Endodermal cell (in vitro differentiated cells): ENCODE data around the gene GFM1. TPM values are rescaled to one million over a fixed set of nuclear protein-coding genes. Genes with fewer than 3 reads are reported as not detected.

Source experiments
- DNase-seq: peaks from one replicate; pipeline ENCODE4 v3.0.0-alpha.2; 2017
- H3K27ac ChIP-seq: 2 replicates; pipeline ENCODE4 v1.5.1; 2013; ENCODE audit warnings: mild to moderate bottlenecking, low read depth, low read length, moderate library complexity
- H3K27me3 ChIP-seq: 2 replicates; pipeline ENCODE4 v1.6.1; 2013; ENCODE audit warnings: mild to moderate bottlenecking, low read length, moderate library complexity; ENCODE audit not compliant: insufficient read depth, control insufficient read depth, poor library complexity, severe bottlenecking
- H3K36me3 ChIP-seq: 2 replicates; pipeline ENCODE4 v1.7.0; 2013; ENCODE audit warnings: mild to moderate bottlenecking, low read length, moderate library complexity; ENCODE audit not compliant: control insufficient read depth, insufficient read depth
- H3K4me1 ChIP-seq: one replicate; pipeline ENCODE4 v1.7.0; 2013; ENCODE audit warnings: low read length; ENCODE audit not compliant: control insufficient read depth, insufficient read depth
- H3K4me3 ChIP-seq: 2 replicates; pipeline ENCODE4 v1.5.1; 2013; ENCODE audit warnings: mild to moderate bottlenecking, low read length, moderate library complexity
- H3K9ac ChIP-seq: 2 replicates; pipeline ENCODE4 v1.6.1; 2013; ENCODE audit warnings: mild to moderate bottlenecking, low read length, moderate library complexity; ENCODE audit not compliant: poor library complexity, severe bottlenecking; ENCODE audit errors: extremely low read depth
- H3K9me3 ChIP-seq: 2 replicates; pipeline ENCODE4 v1.6.1; 2013; ENCODE audit warnings: mild to moderate bottlenecking, low read length, moderate library complexity; ENCODE audit not compliant: control insufficient read depth
- H3K27ac Mint-ChIP-seq: 2 replicates; pipeline ENCODE4 v1.8.0; 2020; ENCODE audit warnings: mixed read lengths
- H3K27me3 Mint-ChIP-seq: 2 replicates; pipeline ENCODE4 v1.8.0; 2021; ENCODE audit warnings: mild to moderate bottlenecking, mixed read lengths; ENCODE audit not compliant: insufficient read depth
- H3K36me3 Mint-ChIP-seq: 2 replicates; pipeline ENCODE4 v1.8.0; 2020; ENCODE audit warnings: low read depth, mixed read lengths
- H3K4me1 Mint-ChIP-seq: 2 replicates; pipeline ENCODE4 v1.8.0; 2020; ENCODE audit warnings: mixed read lengths
- H3K4me3 Mint-ChIP-seq: 2 replicates; pipeline ENCODE4 v1.8.0; 2020; ENCODE audit warnings: mild to moderate bottlenecking, moderate library complexity, mixed read lengths
- H3K9me3 Mint-ChIP-seq: 2 replicates; pipeline ENCODE4 v1.8.0; 2020; ENCODE audit warnings: mild to moderate bottlenecking, mixed read lengths
- CTCF ChIP-seq: fragments of 200-600 bp; sonication (generic); conservative IDR thresholded peaks from 2 replicates; pipeline ENCODE4 v1.5.0; 2021; ENCODE audit warnings: antibody characterized with exemption, mild to moderate bottlenecking
- whole genome bisulfite sequencing, 2 experiments: methylation state at CpG; one replicate each; pipeline versions ENCODE4 v1.1.5 to v1.1.7; 2013; ENCODE audit warnings: missing lambda C conversion rate in 2 of 2, mixed read lengths in 1 of 2; ENCODE audit not compliant: insufficient coverage in 1 of 2, insufficient read length in 1 of 2; 5-methylcytosine and 5-hydroxymethylcytosine counted together
- total RNA-seq, 2 donors: library from RNA; stranded (reverse); fragmentation: NEBNext Ultra II Directional in 1 of 2; extraction: Animal tissue kit (Norgen Biotek cat#: 25700) in 1 of 2; gene quantifications; 2 replicates in 1 of 2; 3 replicates in 1 of 2; pipeline ENCODE4 v1.2.1, GENCODE V29; 2021

The GFM1 gene
- total RNA-seq, 2 donors from 2014 or later: 29.4 to 37.4 TPM

GRCh38 chr3:158731486-158731885 lies 87.2 kb downstream of the GFM1 start:
- peaks cover 35% of the 10 kb centered on the region for H3K27me3 ChIP-seq
- Mint-ChIP-seq H3K9me3 (peaks cover 7% of the 10 kb centered on the region), H3K27ac (no peak overlapping the region), H3K4me3 (peak overlapping the region; percentile 53), H3K27me3 (peaks cover 35% of the 10 kb centered on the region), H3K4me1 (peaks cover 4% of the 10 kb centered on the region), H3K36me3 (peaks cover 11% of the 10 kb centered on the region)
- no peaks in the 10 kb centered on the region for H3K36me3 ChIP-seq
- DNase-seq: peak; percentile 52
- no peak overlapping the region for H3K27ac ChIP-seq
- no peak for TF ChIP-seq CTCF
- no peaks in the 10 kb centered on the region for H3K4me1 ChIP-seq
- peak overlapping the region; percentile 72 for H3K4me3 ChIP-seq
- H3K9ac ChIP-seq: no peak overlapping the region
- WGBS, 2 experiments: 84 to 95% methylated on average over 10 to 14 of the region's 14 CpGs
- H3K9me3 ChIP-seq: peaks cover 6% of the 10 kb centered on the region

DNA sequence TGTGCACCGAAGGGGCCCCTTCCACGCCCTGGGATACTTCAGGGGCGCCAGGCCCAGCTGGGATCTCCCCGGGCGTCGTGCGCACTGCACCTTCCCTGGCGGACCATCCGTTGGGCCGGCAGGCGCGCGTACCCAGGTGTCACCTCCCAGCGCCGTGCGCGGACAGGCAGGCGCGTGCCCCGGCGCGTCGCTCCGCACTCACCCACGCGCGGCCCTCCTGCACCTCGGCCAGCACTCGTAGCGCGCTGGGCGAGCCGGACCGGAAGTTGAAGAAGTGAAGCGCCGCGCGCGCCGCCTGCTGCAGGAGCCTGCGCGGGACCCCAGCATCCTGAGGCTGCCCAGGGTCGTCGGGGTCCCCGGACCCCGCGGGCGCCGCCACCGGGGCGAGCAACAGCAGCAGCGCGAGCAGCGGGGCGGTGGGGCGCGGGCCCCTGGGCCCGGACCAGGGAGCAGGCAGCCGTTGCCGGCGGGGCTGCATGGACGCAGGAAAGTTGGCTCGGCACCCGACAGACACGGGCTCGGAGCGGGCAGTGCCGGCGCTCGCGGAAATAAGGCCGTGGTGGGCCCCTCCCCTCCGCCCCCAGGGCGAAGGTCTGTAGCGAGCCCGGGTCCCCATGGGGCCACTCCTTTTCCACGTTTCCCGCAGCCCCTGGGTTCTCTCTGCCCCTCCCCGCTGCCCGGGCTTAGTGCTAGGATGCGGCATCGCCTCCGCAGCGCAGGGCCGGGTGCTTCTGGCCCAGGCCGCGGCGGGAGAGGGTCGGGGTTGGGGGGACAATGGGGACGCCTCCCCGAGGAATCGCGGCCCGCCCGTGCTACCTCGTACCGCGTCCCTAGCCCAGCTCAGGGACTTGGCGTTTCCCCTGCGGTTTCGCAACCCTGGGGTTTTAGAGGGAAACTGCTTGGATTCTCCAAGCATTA lies 87.9 kb downstream of the GFM1 start, which contains the start of gene RARRES1:
Gene RARRES1 (minus strand): TSS at position 520 of the 918 bp plus-strand sequence. CDS start 42 bp downstream, at position 478.
- no peaks in the 10 kb centered on the region for H3K36me3 ChIP-seq
- peaks cover 6% of the 10 kb centered on the region for H3K9me3 ChIP-seq
- WGBS, 2 experiments: 5 to 11% methylated on average over 31 to 101 of the region's 101 CpGs
- H3K36me3 Mint-ChIP-seq: peaks cover 11% of the 10 kb centered on the region
- peaks cover 35% of the 10 kb centered on the region for H3K27me3 ChIP-seq
- no peaks in the 10 kb centered on the region for H3K4me1 ChIP-seq
- H3K4me1 Mint-ChIP-seq: peaks cover 4% of the 10 kb centered on the region
- H3K27ac ChIP-seq: no peak within 1 kb of the TSS
- peaks cover 7% of the 10 kb centered on the region for H3K9me3 Mint-ChIP-seq
- no peak for TF ChIP-seq CTCF
- DNase-seq: peak; percentile 81
- H3K27me3 Mint-ChIP-seq: peaks cover 35% of the 10 kb centered on the region
- H3K4me3 Mint-ChIP-seq: peak within 1 kb of the TSS; percentile 53
- H3K4me3 ChIP-seq: peak within 1 kb of the TSS; percentile 72
- H3K27ac Mint-ChIP-seq: no peak within 1 kb of the TSS
- no peak within 1 kb of the TSS for H3K9ac ChIP-seq

GRCh38 chr3:158732856-158733200 lies 88.5 kb downstream of the GFM1 start:
- no peak overlapping the region for H3K27ac ChIP-seq
- peaks cover 7% of the 10 kb centered on the region for H3K9me3 Mint-ChIP-seq
- peak overlapping the region; percentile 72 for H3K4me3 ChIP-seq
- TF ChIP-seq CTCF: no peak
- WGBS, 2 experiments: 34 to 63% methylated on average over 10 to 15 of the region's 15 CpGs
- no peak overlapping the region for H3K9ac ChIP-seq
- peaks cover 35% of the 10 kb centered on the region for H3K27me3 ChIP-seq
- H3K4me3 Mint-ChIP-seq: peak overlapping the region; percentile 53
- H3K4me1 Mint-ChIP-seq: peaks cover 2% of the 10 kb centered on the region
- peaks cover 11% of the 10 kb centered on the region for H3K36me3 Mint-ChIP-seq
- peak; percentile 78 for DNase-seq
- no peaks in the 10 kb centered on the region for H3K36me3 ChIP-seq
- no peaks in the 10 kb centered on the region for H3K4me1 ChIP-seq
- peaks cover 6% of the 10 kb centered on the region for H3K9me3 ChIP-seq
- peaks cover 35% of the 10 kb centered on the region for H3K27me3 Mint-ChIP-seq
- no peak overlapping the region for H3K27ac Mint-ChIP-seq
